ENCODE results near the gene ZIK1.

ZIK1 gene

GRCh38 chr19:57613941-57614743, 30.2 kb downstream of the ZIK1 start, which contains the start of gene ZNF134:
Gene ZNF134 (plus strand): TSS chr19:57614242. CDS start chr19:57619469, 5,227 bp downstream.
- peak; percentile 87 for DNase-seq

- DNase-seq: no peak
Observed at GRCh38 chr19:57615346-57615745, 31.4 kb downstream of the ZIK1 start.

GRCh38 chr19:57620673-57621348, 36.9 kb downstream of the ZIK1 start:
- DNase-seq: no peak

GRCh38 chr19:57623091-57623490, 39.1 kb downstream of the ZIK1 start:
- no peak for DNase-seq

- peak; percentile 85 for DNase-seq
Observed at GRCh38 chr19:57632987-57633831, 49.3 kb downstream of the ZIK1 start, which contains the start of gene ZNF211. Gene ZNF211 (plus strand): TSS chr19:57633168. CDS start chr19:57633347, 179 bp downstream.

GRCh38 chr19:57633832-57634131, 49.8 kb downstream of the ZIK1 start:
- DNase-seq: no peak

GRCh38 chr19:57637379-57637778, 53.4 kb downstream of the ZIK1 start:
- DNase-seq: no peak

- no peak for DNase-seq
Observed at GRCh38 chr19:57641715-57642234, 57.8 kb downstream of the ZIK1 start.

- no peak for DNase-seq
Observed at GRCh38 chr19:57642396-57643046, 58.6 kb downstream of the ZIK1 start.

Measured in stimulated activated naive CD4-positive, alpha-beta T cell treated with Interleukin-2 at 50 U/mL for 16 hours (primary cell).